ENCODE results near the gene KLRF2.

DNA sequence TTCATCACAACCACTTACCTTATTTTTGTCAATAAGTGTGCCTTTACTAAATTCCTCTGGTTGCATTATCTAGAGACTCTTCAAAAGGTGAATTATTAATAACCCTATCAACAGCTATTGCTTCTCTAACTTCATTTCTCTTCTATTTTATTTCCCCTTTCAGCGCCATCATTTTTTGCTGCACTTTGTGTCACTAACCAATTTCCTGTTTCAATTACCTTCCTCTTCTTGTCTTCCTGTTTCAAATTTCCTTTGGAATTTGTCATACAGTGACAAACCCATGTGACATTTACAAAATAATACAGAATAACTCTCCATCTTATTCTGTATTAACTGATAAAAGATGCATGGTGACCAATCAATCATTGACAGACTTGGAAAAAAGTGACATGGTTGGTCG is 63.1 kb downstream of the KLRF2 start:
- TF ChIP-seq CTCF (IDR thresholded peaks at IDR 0.05) (no peak), POLR2A (IDR thresholded peaks at IDR 0.05; ENCODE audit: low read depth) (no peak), POLR2AphosphoS5 (IDR thresholded peaks at IDR 0.05) (no peak)

Measured in esophagus muscularis mucosa (tissue), 3 donors.